ENCODE results near the gene UBASH3A.
"Not testable (repeated sequence)": the region's sequence is repeated elsewhere in the genome, so short reads cannot be mapped to it uniquely, and the experiment has no call there.

DNA sequence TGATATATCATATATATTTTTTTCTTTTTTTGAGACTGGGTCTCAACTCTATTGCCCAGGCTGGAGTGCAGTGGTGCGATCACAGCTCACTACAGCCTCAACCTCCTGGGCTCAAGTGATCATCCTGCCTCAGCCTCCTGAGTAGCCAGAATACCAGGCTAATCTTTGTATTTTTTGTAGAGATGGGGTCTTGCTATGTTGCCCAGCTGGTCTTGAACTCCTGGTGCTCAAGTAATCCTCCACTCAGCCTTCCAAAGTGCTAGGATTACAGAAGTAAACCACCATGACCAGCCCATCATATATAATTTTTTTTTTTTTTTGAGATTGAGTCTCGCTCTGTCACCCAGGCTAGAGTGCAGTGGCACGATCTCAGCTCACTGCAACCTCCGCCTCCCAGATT, 66.0 kb downstream of the UBASH3A start:
- not testable (repeated sequence) for TF ChIP-seq ZNF670 (tag by site-specific recombination; IDR thresholded peaks at IDR 0.05; ENCODE audit: low read depth); ZNF501 (tag by site-specific recombination; IDR thresholded peaks at IDR 0.05); ZNF626 (tag by site-specific recombination; IDR thresholded peaks at IDR 0.05); ZBTB21 (tag by site-specific recombination; IDR thresholded peaks at IDR 0.05); SP3 (tag by site-specific recombination; IDR thresholded peaks at IDR 0.05); ZNF837 (tag by site-specific recombination; IDR thresholded peaks at IDR 0.05)
- TF ChIP-seq, protein P1, sequence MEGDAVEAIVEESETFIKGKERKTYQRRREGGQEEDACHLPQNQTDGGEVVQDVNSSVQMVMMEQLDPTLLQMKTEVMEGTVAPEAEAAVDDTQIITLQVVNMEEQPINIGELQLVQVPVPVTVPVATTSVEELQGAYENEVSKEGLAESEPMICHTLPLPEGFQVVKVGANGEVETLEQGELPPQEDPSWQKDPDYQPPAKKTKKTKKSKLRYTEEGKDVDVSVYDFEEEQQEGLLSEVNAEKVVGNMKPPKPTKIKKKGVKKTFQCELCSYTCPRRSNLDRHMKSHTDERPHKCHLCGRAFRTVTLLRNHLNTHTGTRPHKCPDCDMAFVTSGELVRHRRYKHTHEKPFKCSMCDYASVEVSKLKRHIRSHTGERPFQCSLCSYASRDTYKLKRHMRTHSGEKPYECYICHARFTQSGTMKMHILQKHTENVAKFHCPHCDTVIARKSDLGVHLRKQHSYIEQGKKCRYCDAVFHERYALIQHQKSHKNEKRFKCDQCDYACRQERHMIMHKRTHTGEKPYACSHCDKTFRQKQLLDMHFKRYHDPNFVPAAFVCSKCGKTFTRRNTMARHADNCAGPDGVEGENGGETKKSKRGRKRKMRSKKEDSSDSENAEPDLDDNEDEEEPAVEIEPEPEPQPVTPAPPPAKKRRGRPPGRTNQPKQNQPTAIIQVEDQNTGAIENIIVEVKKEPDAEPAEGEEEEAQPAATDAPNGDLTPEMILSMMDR (tag by site-specific recombination; IDR thresholded peaks at IDR 0.05), result not testable (repeated sequence)
- TF ChIP-seq, protein P2, sequence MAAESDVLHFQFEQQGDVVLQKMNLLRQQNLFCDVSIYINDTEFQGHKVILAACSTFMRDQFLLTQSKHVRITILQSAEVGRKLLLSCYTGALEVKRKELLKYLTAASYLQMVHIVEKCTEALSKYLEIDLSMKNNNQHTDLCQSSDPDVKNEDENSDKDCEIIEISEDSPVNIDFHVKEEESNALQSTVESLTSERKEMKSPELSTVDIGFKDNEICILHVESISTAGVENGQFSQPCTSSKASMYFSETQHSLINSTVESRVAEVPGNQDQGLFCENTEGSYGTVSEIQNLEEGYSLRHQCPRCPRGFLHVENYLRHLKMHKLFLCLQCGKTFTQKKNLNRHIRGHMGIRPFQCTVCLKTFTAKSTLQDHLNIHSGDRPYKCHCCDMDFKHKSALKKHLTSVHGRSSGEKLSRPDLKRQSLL (tag by site-specific recombination; IDR thresholded peaks at IDR 0.05), result not testable (repeated sequence)
- TF ChIP-seq, protein P3, sequence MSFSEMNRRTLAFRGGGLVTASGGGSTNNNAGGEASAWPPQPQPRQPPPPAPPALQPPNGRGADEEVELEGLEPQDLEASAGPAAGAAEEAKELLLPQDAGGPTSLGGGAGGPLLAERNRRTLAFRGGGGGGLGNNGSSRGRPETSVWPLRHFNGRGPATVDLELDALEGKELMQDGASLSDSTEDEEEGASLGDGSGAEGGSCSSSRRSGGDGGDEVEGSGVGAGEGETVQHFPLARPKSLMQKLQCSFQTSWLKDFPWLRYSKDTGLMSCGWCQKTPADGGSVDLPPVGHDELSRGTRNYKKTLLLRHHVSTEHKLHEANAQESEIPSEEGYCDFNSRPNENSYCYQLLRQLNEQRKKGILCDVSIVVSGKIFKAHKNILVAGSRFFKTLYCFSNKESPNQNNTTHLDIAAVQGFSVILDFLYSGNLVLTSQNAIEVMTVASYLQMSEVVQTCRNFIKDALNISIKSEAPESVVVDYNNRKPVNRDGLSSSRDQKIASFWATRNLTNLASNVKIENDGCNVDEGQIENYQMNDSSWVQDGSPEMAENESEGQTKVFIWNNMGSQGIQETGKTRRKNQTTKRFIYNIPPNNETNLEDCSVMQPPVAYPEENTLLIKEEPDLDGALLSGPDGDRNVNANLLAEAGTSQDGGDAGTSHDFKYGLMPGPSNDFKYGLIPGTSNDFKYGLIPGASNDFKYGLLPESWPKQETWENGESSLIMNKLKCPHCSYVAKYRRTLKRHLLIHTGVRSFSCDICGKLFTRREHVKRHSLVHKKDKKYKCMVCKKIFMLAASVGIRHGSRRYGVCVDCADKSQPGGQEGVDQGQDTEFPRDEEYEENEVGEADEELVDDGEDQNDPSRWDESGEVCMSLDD (tag by site-specific recombination; IDR thresholded peaks at IDR 0.05), result not testable (repeated sequence)
